GM18909 (cell line): ENCODE measurements around the gene MLST8.

Experiments
- ATAC-seq: cut with Tn5 transposase; IDR thresholded peaks from one replicate; pipeline ENCODE4 v1.9.1; 2021; ENCODE audit warnings: mild to moderate bottlenecking; ENCODE audit not compliant: unreplicated experiment, poor library complexity

The MLST8 gene

DNA sequence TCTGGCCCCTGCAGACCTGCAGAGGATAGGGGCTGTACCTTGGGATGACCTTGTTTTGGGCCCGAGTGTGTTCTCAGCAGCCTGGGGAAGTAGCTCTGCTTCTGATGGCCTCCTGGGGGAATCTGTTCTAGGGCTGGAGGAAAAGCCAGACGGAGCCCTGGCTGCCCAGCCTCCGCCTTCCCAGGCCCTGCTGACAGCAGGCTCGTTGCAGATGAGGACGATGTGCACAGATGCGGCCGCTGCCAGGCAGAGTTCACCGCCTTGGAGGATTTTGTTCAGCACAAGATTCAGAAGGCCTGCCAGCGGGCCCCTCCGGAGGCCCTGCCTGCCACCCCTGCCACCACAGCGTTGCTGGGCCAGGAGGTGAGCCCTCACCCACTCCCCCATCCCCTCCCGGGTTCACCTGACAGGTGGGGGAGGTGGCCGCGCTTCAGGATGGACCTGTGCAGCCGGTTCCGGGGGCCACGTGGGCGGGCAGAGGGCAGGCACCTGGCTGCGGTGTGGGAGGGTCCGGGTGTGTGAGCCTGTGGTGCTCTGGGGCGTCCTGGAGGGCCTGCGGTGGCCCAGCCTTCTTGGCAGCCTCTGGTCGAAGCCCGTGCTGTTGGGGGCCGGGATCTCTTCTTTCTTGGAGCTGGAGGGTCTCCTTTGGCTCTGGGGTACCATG, 23.0 kb downstream of the MLST8 start:
- ATAC-seq: no peak

DNA sequence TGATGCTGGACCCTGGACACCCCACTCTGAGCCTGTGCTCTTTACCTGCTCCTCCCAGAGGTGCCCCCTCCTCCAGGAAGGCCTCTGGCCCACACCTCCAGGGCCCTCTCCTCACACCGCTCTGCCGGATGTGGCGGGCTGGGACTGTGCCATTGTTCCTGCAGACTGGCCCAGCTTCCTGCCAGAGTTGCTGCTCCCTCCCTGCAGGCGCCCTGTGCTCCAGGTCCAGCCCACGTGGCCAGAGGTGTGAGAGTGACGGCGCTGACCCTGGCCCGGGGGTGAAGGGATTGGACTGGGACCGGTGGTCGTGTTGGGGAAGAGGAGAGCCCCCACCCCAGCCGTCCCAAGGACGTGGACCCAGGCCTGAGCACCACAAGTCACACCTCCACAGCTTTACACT, 23.8 kb downstream of the MLST8 start:
- ATAC-seq: no peak

DNA sequence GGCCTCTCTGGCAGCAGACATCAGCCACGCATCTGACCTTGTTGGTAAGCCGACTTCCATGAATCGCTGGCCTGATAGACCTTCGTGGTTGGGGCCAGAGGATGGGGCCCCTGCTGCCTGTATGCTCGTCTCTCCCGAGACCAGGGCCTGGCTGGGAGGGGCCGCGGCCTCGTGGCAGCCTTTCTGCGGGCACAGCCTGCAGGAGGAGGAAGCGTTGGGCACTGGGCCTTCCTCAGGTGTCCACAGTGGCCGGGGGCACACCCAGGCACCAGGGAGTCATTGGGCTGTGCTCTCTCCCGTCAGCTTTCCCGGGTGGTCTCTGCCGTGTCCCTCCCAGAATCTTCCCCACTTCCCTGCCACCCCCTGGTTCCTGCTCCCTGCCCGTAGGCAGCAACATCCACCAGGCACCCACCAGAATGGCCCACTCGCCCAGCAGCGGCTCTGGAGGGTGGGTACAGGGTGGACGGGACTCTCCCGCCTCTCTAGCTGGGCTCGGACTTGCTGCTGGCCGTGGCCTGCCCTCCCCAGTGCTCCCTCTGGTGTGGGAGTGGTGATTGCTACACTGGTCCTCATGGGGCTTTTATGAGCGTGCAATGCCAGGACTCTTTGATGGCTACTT, 24.5 kb downstream of the MLST8 start:
- ATAC-seq: no peak

DNA sequence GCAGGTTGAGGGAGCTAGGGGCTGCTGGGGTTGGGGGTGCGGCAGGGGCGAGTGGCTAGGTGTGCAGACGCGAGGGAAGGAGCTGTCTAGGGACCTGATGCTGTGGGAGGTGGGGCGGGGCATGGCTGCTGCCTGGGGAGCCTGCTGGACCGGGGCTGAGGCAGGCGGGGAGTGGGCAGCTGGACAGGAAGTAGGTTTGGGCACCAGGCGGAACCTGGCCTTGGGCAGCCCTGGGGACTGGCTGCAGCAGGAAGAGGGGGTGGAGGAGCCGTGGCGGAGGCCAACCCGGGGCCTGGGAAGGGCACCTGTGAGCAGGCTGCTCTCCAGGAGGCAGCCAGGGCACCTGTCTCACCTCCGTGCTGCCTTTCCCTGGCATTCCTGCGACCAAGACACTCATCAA, 25.1 kb downstream of the MLST8 start:
- no peak for ATAC-seq

DNA sequence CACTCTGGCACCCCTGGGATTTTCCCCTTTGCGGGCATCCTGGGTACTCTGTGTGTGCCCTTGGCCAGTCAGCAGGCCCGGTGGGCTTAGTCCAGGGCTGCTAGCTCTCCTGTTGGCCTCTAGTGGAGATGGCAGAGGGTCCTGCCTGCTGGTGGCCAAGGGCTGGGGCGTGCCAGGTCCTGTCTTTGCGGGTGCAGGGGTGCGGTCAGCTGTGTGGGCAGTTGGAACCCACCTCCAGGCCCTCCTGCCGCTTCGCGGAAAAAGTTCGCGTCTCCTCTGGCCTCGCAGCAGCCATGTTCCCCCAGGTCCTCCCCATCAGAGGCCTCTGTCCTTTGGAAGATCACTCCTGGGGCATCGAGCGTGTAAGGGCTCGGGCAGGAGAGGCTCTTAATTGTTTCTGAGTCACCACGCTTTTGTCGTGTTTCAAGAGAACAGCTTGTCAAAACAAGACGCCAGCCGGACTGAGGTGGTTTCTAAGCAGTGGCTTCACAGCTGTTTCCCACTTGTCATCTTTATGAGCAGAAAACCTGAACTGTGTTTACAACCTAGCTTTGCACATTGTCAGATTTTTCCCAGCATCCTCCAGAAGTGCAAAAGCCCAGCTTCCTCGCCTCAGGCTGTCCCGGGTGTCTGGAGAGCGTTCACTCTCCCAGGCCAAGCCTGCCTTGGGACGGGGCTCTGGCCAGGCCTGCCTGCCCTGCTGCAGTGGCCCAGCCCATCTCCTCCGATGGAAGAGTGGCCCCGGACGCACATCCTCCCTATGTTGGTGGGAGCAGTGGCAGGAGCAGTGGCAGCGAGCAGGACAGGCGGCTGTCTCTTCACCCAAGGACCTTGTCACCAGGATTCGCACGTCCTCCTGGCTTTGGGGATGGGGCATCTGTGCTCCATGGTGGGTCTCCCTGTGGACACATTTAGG, 26.0 kb downstream of the MLST8 start:
- no peak for ATAC-seq

DNA sequence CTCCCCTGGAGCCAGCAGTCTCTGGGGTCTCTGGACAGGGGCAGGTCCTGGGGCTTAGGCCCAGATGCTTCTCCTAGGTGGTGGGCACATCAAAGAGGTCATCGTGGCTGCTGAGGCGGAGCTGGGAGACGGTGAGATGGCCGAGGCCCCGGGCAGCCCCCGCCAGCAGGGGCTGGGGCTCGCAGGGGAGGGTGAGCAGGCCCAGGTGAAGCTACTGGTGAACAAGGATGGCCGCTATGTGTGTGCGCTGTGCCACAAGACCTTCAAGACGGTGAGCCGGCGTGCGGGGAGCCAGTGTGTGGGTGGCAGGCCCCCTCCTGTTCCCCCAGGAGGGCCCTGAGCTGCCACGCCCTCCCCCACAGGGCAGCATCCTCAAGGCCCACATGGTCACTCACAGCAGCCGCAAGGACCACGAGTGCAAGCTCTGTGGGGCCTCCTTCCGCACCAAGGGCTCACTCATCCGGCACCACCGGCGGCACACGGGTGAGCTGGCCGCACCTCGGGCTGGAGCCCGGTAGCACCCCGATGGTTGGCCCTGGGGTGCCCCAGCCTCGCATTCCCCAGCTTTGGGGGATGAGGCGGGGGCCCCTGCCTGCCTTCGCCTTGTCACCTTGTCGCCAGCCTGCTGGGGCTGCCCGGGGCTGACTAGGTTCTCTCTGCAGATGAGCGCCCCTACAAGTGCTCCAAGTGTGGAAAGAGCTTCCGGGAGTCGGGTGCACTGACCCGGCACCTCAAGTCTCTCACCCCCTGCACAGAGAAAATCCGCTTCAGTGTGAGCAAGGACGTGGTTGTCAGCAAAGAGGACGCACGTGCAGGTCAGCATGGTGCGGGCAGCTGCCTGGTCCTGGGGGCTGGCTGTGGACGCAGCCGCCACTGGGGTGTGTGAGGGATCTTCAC, 27.1 kb downstream of the MLST8 start:
- ATAC-seq: no peak

DNA sequence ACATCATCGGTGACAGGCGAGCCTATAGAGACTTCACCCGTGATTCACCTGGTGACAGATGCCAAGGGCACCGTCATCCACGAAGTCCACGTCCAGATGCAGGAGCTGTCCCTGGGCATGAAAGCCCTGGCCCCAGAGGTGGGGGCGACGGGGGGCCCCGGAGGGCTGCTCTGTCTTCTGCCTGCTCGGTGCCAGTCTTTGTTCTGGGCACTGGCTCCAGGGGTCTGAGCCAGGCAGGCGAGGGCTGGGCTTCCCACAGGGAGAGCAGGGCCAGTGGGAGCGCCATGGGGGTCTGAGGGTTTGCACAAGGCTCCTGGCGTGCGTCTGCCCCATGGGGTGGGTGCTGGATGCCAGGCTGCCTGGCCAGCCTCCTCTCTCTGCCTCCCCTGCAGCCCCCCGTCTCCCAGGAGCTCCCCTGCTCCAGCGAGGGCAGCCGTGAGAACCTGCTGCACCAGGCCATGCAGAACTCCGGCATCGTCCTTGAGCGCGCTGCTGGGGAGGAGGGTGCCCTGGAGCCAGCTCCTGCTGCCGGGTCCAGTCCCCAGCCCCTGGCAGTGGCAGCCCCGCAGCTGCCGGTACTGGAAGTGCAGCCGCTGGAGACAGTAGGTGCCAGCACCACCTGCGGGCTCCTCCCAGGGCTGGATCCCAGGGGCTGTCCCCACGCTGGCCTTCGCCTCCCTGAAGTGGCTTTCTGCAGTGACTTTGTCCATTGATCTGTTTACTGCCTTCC, 28.0 kb downstream of the MLST8 start:
- ATAC-seq: no peak

DNA sequence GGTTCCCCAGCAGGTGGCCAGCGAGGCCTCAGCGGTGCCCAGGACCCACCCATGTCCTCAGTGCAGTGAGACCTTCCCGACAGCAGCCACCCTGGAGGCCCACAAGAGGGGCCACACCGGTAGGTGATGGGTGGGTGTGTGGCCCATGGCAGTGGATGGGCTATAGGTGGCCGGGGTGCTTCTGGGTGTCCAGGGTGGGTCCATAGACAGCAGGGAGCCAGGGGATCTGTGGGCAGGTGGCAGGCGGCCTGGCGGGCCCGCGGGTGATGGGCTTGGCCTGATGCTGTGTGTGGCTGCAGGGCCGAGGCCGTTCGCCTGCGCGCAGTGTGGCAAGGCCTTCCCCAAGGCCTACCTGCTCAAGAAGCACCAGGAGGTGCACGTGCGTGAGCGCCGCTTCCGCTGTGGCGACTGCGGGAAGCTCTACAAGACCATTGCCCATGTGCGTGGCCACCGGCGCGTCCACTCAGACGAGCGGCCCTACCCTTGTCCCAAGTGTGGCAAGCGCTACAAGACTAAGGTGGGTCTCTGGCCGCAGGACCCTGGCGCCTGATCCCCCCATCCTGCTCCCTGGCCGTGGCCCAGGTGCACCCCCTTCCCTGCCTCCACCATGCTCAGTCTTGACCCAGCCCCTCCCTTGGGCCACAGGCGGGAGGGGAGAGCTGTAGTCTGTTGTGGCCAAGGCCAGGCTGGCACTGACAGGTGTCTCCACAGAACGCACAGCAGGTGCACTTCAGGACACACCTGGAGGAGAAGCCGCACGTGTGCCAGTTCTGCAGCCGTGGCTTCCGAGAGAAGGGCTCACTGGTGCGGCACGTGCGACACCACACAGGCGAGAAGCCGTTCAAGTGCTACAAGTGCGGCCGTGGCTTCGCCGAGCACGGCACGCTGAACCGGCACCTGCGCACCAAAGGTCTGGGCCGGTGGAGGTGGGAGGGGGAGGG, 28.9 kb downstream of the MLST8 start:
- no peak for ATAC-seq

DNA sequence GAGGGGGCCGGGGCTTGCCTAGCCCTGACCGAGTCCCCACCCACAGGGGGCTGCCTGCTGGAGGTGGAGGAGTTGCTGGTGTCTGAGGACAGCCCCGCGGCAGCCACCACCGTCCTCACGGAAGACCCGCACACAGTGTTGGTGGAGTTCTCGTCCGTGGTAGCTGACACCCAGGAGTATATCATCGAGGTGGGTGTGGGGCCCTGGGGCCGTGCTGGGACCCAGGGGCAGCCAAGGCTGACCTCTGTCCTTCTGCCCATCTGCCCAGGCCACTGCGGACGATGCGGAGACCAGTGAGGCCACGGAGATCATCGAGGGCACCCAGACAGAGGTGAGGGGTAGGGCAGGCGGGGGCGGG, 29.5 kb downstream of the MLST8 start:
- no peak for ATAC-seq

DNA sequence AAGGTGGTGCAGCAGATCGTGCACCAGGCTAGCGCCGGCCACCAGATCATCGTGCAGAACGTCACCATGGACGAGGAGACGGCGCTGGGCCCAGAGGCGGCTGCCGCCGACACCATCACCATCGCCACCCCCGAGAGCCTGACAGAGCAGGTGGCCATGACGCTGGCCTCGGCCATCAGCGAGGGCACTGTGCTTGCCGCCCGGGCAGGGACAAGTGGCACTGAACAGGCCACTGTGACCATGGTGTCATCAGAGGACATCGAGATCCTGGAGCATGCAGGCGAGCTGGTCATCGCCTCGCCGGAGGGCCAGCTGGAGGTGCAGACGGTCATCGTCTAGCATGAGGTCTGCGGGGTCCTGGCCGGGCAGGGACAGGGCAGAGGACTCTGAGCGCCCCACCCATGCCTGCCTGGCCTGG, 30.0 kb downstream of the MLST8 start:
- no peak for ATAC-seq

DNA sequence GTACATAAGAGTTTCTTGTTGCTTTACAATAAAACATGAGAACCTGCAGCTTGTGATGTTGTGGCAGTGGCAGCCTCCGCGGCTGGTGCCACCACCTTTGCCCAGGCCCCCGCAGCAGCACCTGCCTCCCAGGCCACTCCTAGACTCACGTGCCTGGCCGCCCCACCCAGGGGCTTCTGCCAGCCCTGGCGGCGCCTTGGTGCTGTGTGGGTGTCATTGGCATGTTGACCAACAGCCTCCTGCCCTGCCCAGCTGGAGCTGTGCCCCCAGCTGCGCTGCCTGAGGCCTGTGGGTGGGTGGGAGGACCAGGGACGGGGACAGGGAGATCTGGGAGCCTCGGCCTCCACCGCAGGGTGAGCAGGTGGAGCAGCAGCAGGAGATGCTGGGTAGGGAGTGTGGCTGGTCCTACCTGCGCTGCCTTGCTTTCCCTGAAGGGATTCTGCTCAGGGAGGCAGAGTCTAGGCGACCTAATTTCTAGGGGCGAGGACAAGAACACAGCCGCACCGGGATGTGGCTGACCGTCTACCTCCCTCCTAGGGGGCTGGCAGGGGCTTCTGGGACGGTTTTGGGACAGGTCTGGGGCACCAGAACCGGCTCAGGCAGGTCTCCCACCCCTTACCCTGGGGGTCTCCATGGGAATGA, 30.6 kb downstream of the MLST8 start:
- no peak for ATAC-seq

DNA sequence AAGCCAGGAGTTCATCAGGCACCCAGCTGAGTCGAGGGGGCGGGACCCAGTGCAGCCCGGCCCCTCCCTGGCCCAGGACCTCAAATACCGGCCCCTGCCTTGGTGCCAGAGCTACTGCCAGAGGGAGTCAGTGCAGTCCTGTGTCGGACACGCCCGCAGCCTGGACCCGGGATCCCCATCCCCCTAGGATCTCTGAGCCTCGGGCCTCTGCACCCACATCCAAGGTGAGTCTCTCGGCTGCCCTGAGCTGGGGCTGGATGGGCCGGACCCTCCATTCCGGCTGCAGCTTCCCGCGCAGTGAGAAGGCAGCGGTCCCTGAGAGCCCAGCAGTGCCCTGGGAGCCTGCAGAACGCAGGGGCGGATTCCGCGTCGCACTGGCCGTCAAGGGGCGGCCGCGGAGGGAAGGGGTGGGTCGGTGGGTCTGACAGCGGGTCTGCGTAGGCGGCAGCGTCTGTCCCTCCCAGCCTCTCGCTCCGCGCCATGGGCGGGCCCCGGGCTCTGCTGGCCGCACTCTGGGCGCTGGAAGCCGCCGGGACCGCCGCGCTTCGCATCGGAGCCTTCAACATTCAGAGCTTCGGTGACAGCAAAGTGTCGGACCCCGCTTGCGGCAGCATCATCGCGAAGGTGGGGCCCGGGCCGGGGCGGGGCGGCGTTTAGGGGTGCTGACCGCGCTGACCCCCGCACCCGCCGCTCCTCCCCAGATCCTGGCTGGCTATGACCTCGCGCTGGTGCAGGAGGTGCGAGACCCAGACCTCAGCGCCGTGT, 31.3 kb downstream of the MLST8 start, which contains the start of gene DNASE1L2:
TSS of gene DNASE1L2 (plus strand) at position 108 of the 765 bp plus-strand sequence. CDS start at position 481, 373 bp downstream.
- no peak for ATAC-seq

DNA sequence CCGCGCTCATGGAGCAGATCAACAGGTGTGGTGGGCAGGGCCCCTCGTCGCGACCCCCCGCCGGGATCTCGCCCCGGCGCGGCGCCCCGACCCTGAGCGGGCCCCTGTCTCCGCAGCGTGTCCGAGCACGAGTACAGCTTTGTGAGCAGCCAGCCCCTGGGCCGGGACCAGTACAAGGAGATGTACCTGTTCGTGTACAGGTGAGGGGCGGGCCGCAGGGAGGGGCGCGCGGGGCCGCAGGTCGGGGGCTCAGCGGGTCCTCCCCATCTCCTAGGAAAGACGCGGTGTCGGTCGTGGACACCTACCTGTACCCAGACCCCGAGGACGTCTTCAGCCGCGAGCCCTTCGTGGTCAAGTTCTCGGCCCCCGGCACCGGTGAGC, 31.8 kb downstream of the MLST8 start:
- no peak for ATAC-seq

DNA sequence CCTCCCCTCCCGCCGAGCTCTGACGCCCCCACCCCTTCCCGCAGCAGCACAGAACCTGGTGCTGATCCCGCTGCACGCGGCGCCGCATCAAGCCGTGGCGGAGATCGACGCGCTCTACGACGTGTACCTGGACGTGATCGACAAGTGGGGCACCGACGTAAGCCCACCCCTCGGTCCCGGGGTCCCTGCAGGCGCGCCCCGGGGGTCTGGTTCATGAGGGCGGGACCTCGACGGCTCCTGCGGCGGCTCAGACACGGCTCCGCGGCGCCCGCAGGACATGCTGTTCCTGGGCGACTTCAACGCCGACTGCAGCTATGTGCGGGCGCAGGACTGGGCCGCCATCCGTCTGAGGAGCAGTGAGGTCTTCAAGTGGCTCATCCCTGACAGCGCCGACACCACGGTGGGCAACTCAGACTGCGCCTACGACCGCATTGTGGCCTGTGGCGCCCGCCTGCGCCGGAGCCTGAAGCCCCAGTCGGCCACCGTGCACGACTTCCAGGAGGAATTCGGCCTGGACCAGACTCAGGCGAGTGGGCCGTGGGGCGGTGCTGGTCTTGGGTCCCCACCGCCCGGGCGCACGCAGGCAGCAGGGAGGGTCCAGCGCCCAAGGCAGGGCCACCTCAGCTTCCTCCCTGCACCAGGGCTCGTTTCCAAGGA, 32.4 kb downstream of the MLST8 start:
- ATAC-seq: no peak

DNA sequence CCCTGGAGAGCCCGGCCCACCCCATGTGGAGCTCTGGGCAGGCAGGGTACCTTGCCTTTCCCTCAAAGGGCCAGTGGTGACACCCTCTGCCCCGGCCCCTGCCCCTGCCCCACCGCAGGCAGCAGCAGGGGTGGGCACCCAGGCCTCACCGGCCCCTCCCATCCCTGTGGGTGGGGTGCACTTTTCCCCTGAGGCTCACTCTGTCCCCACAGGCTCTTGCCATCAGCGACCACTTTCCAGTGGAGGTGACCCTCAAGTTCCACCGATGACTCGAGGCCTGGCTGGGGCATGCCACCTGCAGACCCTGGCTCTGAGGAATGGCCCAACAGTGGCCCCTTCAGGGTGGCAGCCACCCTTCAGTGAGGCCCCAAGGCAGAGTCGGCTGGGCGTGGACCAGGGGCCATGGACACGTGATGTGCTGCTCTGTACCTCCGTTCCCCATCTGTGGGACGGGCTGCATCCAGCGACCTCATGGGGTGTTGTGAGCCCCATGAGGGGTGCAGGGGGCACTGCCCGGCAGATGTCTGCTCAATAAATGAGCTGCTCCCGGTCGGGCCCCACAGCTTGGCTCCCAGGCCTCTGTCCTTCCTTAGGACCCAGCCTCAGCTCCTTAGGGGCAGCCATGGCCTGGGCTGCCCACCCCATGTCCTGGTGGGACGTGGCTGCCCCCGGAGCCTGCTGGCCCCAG, 33.0 kb downstream of the MLST8 start:
- ATAC-seq: no peak
